Measurements from ENCODE around the gene HTT.
A peak's percentile ranks its signal among the peaks of the same experiment; 100 is the strongest.

Gene HTT

GRCh38 chr4:3177905-3178304, 103.4 kb downstream of the HTT start:
- DNase-seq = no peak

- no peak for DNase-seq
These were observed 103.9 kb downstream of the HTT start for GRCh38 chr4:3178351-3178750.

GRCh38 chr4:3179126-3179706, 104.7 kb downstream of the HTT start:
- no peak for DNase-seq

- no peak for DNase-seq
These were observed 108.5 kb downstream of the HTT start for GRCh38 chr4:3183008-3183407.

- DNase-seq = no peak
These were observed 110.2 kb downstream of the HTT start for GRCh38 chr4:3184725-3185124.

GRCh38 chr4:3186609-3187008, 112.1 kb downstream of the HTT start:
- DNase-seq = no peak

- DNase-seq = no peak
These were observed 113.6 kb downstream of the HTT start for GRCh38 chr4:3188118-3188517.

- DNase-seq = no peak
These were observed 115.0 kb downstream of the HTT start for GRCh38 chr4:3189459-3189858.

- no peak for DNase-seq
These were observed 116.1 kb downstream of the HTT start for GRCh38 chr4:3190549-3190948.

GRCh38 chr4:3192188-3192587, 117.7 kb downstream of the HTT start:
- no peak for DNase-seq

GRCh38 chr4:3192827-3193226, 118.3 kb downstream of the HTT start:
- DNase-seq = no peak

- no peak for DNase-seq
These were observed 119.2 kb downstream of the HTT start for GRCh38 chr4:3193531-3194203.

GRCh38 chr4:3196670-3197359, 122.3 kb downstream of the HTT start:
- no peak for DNase-seq

- DNase-seq = no peak
These were observed 123.1 kb downstream of the HTT start for GRCh38 chr4:3197366-3198105.

GRCh38 chr4:3198906-3199305, 124.4 kb downstream of the HTT start:
- no peak for DNase-seq

- DNase-seq = no peak
These were observed 125.4 kb downstream of the HTT start for GRCh38 chr4:3199653-3200422.

- no peak for DNase-seq
These were observed 126.1 kb downstream of the HTT start for GRCh38 chr4:3200423-3201090.

- peak; percentile 68 for DNase-seq
These were observed 127.5 kb downstream of the HTT start for GRCh38 chr4:3201718-3202702.

GRCh38 chr4:3202836-3203820, 128.6 kb downstream of the HTT start:
- peak; percentile 55 for DNase-seq

GRCh38 chr4:3203971-3204431, 129.5 kb downstream of the HTT start:
- no peak for DNase-seq
